Astrocyte of the spinal cord (primary cell): ENCODE results near the gene ABLIM1.
A peak's percentile ranks its signal among the peaks of the same experiment; 100 is the strongest.

Experiments used
- DNase-seq: peaks from one replicate; pipeline ENCODE4 v3.0.0; 2011; ENCODE audit warnings: low read depth, low spot score
- H3K4me3 ChIP-seq: 2 replicates; pipeline ENCODE4 v1.5.1; 2011; ENCODE audit warnings: low read depth, mild to moderate bottlenecking, low read length, moderate library complexity
- CTCF ChIP-seq: IDR thresholded peaks from 2 replicates; pipeline ENCODE4 v1.5.1; 2012; ENCODE audit warnings: low read depth, mild to moderate bottlenecking, low read length, inconsistent platforms
- in situ Hi-C: cut with HindIII; loops from 2 replicates; pipeline ENCODE4 v1.10.0; 2017; ENCODE audit warnings: low sequenced_read_pairs

Gene ABLIM1

GRCh38 chr10:114426476-114426875 is 231.6 kb downstream of the ABLIM1 start:
- TF ChIP-seq CTCF = no peak
- in situ Hi-C loops = no loop called here
- H3K4me3 ChIP-seq = no peak overlapping the region
- DNase-seq = no peak

GRCh38 chr10:114420811-114421485 is 237.1 kb downstream of the ABLIM1 start:
- TF ChIP-seq CTCF = no peak
- in situ Hi-C loops = no loop called here
- no peak overlapping the region for H3K4me3 ChIP-seq
- no peak for DNase-seq

GRCh38 chr10:114418109-114418508 is 240.0 kb downstream of the ABLIM1 start:
- DNase-seq = no peak
- in situ Hi-C loops = no loop called here

GRCh38 chr10:114412907-114413797 is 244.9 kb downstream of the ABLIM1 start:
- TF ChIP-seq CTCF = no peak
- in situ Hi-C loops = no loop called here
- peak; percentile 57 for DNase-seq
- H3K4me3 ChIP-seq = no peak overlapping the region

More at GRCh38 chr10:114418109-114418508, 240.0 kb downstream of the ABLIM1 start:
- H3K4me3 ChIP-seq = no peak overlapping the region
- no peak for TF ChIP-seq CTCF

GRCh38 chr10:114408968-114409444 is 249.1 kb downstream of the ABLIM1 start:
- in situ Hi-C loops = no loop called here
- no peak for TF ChIP-seq CTCF
- no peak for DNase-seq
- H3K4me3 ChIP-seq = no peak overlapping the region

GRCh38 chr10:114408112-114408967 is 249.7 kb downstream of the ABLIM1 start:
- H3K4me3 ChIP-seq = no peak overlapping the region
- in situ Hi-C loops = no loop called here

More at GRCh38 chr10:114408112-114408967, 249.7 kb downstream of the ABLIM1 start:
- no peak for DNase-seq
- TF ChIP-seq CTCF = no peak
